Measurements from ENCODE around the gene GPNMB. TPM values are rescaled to one million over a fixed set of nuclear protein-coding genes. Genes with fewer than 3 reads are reported as not detected.

GPNMB gene
- total and polyA plus RNA-seq, 10 of the 15 experiments (the other 5 are each of a cell fraction or from before 2014, with no cell fraction given) = 5.9 to 22.3 (median 10.0) TPM

GRCh38 chr7:23287612-23288011 is 41.0 kb downstream of the GPNMB start (continued):
- TF ChIP-seq EP300 (IDR thresholded peaks at IDR 0.05; ENCODE audit: borderline replicate concordance in 1 of 2, control insufficient read depth in 1 of 2, low read depth in 2 of 2, low read length in 2 of 2) = no peak
- TF ChIP-seq PAX8 (IDR thresholded peaks at IDR 0.05) = no peak
- no peak for TF ChIP-seq RFX5 (IDR thresholded peaks at IDR 0.05; ENCODE audit: low read depth, low read length)
- no peak for TF ChIP-seq E2F4 (IDR thresholded peaks at IDR 0.05; ENCODE audit: low read depth, low read length)
- TF ChIP-seq STAT1 (conservative IDR thresholded peaks at IDR 0.05) = no peak

GRCh38 chr7:23290993-23291392 is 44.4 kb downstream of the GPNMB start:
- no TSS peak for BruUV-seq (replicated peaks)
- in situ Hi-C loops (cut with MboI) (no loop called here), intact Hi-C loops (cut with micrococcal nuclease; ENCODE audit: unreplicated experiment) (no loop called here)
- no peaks in the 10 kb centered on the region for H3K36me3 ChIP-seq (ENCODE audit: control insufficient read depth in 2 of 2, insufficient read depth in 2 of 2, low read length in 1 of 2)
- POLR2A ChIA-PET = interaction anchor here (1.3 kb wide), 1 partner anchor 11 kb away, joined by 3 read pairs; no protein-coding TSS in a partner anchor
- SMC1A ChIA-PET (ENCODE audit: uncharacterized antibody, unreplicated experiment) = interaction anchor here (1.1 to 2.1 kb wide), 2 partner anchors 14 to 18 kb away, joined by 3 to 6 read pairs; no protein-coding TSS in a partner anchor
- no peak for TF ChIP-seq RELA (IDR thresholded peaks at IDR 0.05; ENCODE audit: borderline replicate concordance, partially characterized antibody)
- no peak for TF ChIP-seq CHD2 (IDR thresholded peaks at IDR 0.05; ENCODE audit: borderline replicate concordance, low read depth, low read length)
- TF ChIP-seq HDAC2 (IDR thresholded peaks at IDR 0.05) = no peak
- no peak for TF ChIP-seq IRF3 (IDR thresholded peaks at IDR 0.05)
- TF ChIP-seq PKNOX1 (IDR thresholded peaks at IDR 0.05) = no peak
- TF ChIP-seq NFIC (IDR thresholded peaks at IDR 0.05; ENCODE audit: low read depth, low read length) = no peak
- no peak for TF ChIP-seq MLLT1 (IDR thresholded peaks at IDR 0.05)
- TF ChIP-seq CBX3 (IDR thresholded peaks at IDR 0.05; ENCODE audit: borderline replicate concordance, low read depth) = no peak
- no peak for TF ChIP-seq SRF (IDR thresholded peaks at IDR 0.05; ENCODE audit: low read depth in 2 of 2, low read length in 2 of 2)
- no peak overlapping the region for H2AFZ ChIP-seq (ENCODE audit: control insufficient read depth, low read depth, low read length)
- CTCF ChIA-PET = interaction anchor here (0.8 to 2.4 kb wide), 4 partner anchors 14 to 154 kb away, joined by 3 to 9 read pairs (median 6); no protein-coding TSS in a partner anchor
- H3K4me3 ChIP-seq = no peak overlapping the region
- FAIRE-seq (no peak), DNase-seq (ENCODE audit: low read depth, low spot score) (no peak), ATAC-seq (no peak)
- no peak overlapping the region for H3K9ac ChIP-seq (ENCODE audit: control insufficient read depth, insufficient read depth, low read length)
- no peaks in the 10 kb centered on the region for H3K27me3 ChIP-seq (replicated peaks in 1 of 2; ENCODE audit: control insufficient read depth in 2 of 2, insufficient read depth in 2 of 2, low read length in 1 of 2)
- H3K79me2 ChIP-seq (ENCODE audit: control insufficient read depth, insufficient read depth, low read length) = no peaks in the 10 kb centered on the region
- RAD21 ChIA-PET (ENCODE audit: unreplicated experiment) = interaction anchor here (0.6 kb wide), 1 partner anchor 121 kb away, joined by 3 read pairs; no protein-coding TSS in a partner anchor
- H3K4me2 ChIP-seq (ENCODE audit: control insufficient read depth, insufficient read depth) = no peak overlapping the region
- WGBS (ENCODE audit: insufficient coverage, insufficient replicate concordance, low lambda C conversion rate, missing lambda C conversion rate) = 74% methylated on average over 9 of the region's 9 CpGs
- no peaks in the 10 kb centered on the region for H4K20me1 ChIP-seq (ENCODE audit: control insufficient read depth, insufficient read depth)
- H3K9me3 ChIP-seq (replicated peaks; ENCODE audit: control insufficient read depth, insufficient read depth, low read length) = no peaks in the 10 kb centered on the region
- H3K4me1 ChIP-seq (ENCODE audit: control insufficient read depth, insufficient read depth, low read length) = no peaks in the 10 kb centered on the region
- H3K27ac ChIP-seq (ENCODE audit: control insufficient read depth, insufficient read depth) = no peak overlapping the region

Measured in GM12878 (cell line).